Endothelial cell of umbilical vein (primary cell): ENCODE results near the gene LRRC8E.

Experiments
- CTCF ChIP-seq, 2 donors: IDR thresholded peaks; 1 replicate in 1 of 2; 2 replicates in 1 of 2; pipeline ENCODE4 v1.5.1; 2011; ENCODE audit warnings: low read length in 2 of 2, mild to moderate bottlenecking in 2 of 2, moderate library complexity in 2 of 2, control low read depth in 1 of 2, inconsistent platforms in 1 of 2, low read depth in 1 of 2; ENCODE audit not compliant: insufficient read depth in 1 of 2; ENCODE audit errors: extremely low read depth in 1 of 2
- EZH2 ChIP-seq: IDR thresholded peaks from 2 replicates; pipeline ENCODE4 v1.6.1; 2012; ENCODE audit warnings: borderline replicate concordance, low read depth, mild to moderate bottlenecking, moderate library complexity, low read length, inconsistent platforms; ENCODE audit not compliant: severe bottlenecking
- JUN ChIP-seq: IDR thresholded peaks from 2 replicates; pipeline ENCODE4 v1.6.1; 2011; ENCODE audit warnings: borderline replicate concordance, low read depth; ENCODE audit not compliant: insufficient read length, insufficient read depth
- MYC ChIP-seq: IDR thresholded peaks from one replicate; pipeline ENCODE4 v1.6.1; 2011; ENCODE audit warnings: mild to moderate bottlenecking, low read depth, low read length
- POLR2A ChIP-seq: IDR thresholded peaks from 2 replicates; pipeline ENCODE4 v1.6.1; 2012; ENCODE audit warnings: low read depth, mild to moderate bottlenecking, control low read depth, low read length
- POLR2AphosphoS5 ChIP-seq: IDR thresholded peaks from 2 replicates; pipeline ENCODE4 v1.6.1; 2012; ENCODE audit warnings: low read depth, mild to moderate bottlenecking, control low read depth, low read length, moderate library complexity; ENCODE audit not compliant: insufficient read depth
- TF ChIP-seq, protein P1 (sequence below): IDR thresholded peaks from 2 replicates; pipeline ENCODE4 v1.6.1; 2011; ENCODE audit not compliant: insufficient read depth, insufficient read length

DNA sequence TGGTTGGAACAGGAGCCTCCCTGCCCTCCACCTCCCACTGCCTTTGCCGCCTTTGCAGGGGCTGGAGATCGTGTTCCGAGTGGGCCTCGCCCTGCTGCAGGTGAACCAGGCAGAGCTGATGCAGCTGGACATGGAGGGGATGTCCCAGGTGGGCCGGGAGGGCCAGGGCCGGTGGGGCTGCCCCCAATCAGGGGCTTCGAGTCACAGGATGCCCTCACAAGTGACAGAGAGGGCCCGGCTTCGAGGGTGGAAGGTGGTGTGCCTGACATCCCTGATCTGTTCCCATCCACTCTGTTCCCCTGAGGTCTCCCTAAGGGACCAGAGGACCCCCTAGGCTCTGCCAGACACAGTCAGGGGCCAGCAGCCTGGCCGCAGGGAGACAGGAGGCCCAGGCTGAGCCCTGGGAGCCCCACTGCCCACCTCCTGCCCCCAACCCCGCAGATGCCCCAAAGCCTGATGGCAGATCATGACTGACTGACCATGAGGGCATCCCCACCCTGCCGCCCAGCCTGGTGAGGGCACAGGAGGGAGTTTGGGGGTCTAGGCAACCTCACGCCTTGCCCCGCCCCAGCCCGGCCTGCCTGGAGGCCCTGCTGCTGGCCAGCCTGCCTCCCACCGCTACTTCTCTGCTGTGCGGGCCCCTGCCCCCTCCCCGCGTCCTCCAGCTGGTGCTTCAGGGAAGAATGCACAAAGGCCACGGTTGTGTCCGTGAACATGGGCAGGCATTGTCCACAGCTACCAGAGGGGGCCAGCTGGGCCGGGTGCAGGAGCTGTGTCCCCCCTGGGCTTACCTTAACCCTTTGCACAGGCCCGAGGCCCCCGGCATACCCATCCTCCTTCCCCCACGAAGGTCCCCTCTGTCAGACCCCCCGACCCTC is 36.4 kb upstream of the LRRC8E start:
- no peak for TF ChIP-seq CTCF (IDR thresholded peaks at IDR 0.05; ENCODE audit: extremely low read depth in 1 of 2, insufficient read depth in 1 of 2, low read depth in 1 of 2, low read length in 2 of 2)
- TF ChIP-seq POLR2A: no peak
- no peak for TF ChIP-seq JUN
- TF ChIP-seq POLR2AphosphoS5: no peak
- no peak for TF ChIP-seq EZH2
- TF ChIP-seq, protein P1, sequence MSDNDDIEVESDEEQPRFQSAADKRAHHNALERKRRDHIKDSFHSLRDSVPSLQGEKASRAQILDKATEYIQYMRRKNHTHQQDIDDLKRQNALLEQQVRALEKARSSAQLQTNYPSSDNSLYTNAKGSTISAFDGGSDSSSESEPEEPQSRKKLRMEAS: no peak
- no peak for TF ChIP-seq MYC
